Endometrium (tissue), 2 donors: ENCODE data around the gene MED25.

ENCODE experiments used
- FAIRE-seq: peaks from 2 replicates; lab custom pipeline; 2012; peaks lifted over from hg19 to GRCh38; lab: Jason Lieb, UNC
- donor health status: control.
- donor health status: control.

Gene MED25

GRCh38 chr19:49844138-49845095, 26.3 kb downstream of the MED25 start:
- no peak for FAIRE-seq

GRCh38 chr19:49845414-49845813, 27.3 kb downstream of the MED25 start:
- FAIRE-seq = no peak

DNA sequence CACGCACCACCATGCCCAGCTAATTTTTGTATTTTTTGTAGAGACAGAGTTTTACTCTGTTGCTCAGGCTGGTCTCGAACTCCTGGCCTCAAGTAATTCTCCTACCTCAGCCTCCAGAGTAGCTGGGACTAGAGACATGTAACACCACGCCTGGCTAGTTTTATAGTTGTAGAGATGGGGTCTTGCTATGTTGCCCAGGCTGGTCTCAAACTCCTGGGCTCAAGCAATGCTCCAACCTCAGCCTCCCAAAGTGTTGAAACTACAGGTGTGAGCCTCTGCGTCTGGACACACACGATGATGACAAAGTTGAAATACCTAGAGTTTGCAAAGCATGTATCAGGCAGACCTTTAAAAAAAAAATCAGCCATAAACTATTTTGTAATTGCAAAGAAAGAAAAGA, 28.3 kb downstream of the MED25 start:
- no peak for FAIRE-seq

- no peak for FAIRE-seq
These were observed 29.9 kb downstream of the MED25 start for GRCh38 chr19:49847731-49848696.

GRCh38 chr19:49848938-49849337, 30.8 kb downstream of the MED25 start:
- no peak for FAIRE-seq

DNA sequence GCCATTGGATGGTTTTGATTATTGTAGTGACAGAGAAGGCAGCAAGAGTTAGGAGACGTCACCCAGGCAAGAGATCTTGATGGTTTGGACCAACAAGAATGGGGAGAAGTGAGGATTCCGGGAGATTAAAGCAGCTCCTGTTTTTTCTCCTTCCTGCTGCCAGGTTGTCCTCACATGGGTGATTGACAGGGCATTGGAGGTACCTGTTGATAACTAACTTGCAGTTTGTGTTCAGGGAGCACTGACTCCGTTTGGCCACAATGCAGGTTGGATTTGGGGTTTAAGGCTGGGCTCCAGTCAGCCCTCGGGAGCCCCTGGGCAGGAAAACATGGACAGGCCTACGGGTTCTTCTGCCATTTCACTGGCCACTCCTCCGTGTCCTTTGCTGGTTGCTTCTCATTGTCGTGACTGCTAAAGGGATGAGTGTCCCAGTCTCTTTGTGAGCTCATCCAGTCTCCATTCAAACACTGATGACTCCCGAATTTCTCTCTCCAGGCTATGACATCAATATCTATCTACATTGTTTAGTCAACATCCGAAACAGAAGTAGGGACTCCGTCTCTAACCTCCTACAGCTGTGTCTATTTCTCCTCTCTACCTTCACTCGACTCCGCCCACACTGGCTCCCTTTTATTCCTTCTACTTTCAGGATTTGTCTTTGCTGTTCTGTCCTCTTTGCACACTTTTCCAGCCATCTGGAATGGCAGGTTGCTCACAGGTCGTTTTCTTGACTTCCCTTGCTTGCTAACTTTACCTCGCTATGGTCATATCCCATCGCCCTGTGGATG, 31.5 kb downstream of the MED25 start:
- FAIRE-seq = no peak

GRCh38 chr19:49850221-49850486, 32.1 kb downstream of the MED25 start:
- no peak for FAIRE-seq

DNA sequence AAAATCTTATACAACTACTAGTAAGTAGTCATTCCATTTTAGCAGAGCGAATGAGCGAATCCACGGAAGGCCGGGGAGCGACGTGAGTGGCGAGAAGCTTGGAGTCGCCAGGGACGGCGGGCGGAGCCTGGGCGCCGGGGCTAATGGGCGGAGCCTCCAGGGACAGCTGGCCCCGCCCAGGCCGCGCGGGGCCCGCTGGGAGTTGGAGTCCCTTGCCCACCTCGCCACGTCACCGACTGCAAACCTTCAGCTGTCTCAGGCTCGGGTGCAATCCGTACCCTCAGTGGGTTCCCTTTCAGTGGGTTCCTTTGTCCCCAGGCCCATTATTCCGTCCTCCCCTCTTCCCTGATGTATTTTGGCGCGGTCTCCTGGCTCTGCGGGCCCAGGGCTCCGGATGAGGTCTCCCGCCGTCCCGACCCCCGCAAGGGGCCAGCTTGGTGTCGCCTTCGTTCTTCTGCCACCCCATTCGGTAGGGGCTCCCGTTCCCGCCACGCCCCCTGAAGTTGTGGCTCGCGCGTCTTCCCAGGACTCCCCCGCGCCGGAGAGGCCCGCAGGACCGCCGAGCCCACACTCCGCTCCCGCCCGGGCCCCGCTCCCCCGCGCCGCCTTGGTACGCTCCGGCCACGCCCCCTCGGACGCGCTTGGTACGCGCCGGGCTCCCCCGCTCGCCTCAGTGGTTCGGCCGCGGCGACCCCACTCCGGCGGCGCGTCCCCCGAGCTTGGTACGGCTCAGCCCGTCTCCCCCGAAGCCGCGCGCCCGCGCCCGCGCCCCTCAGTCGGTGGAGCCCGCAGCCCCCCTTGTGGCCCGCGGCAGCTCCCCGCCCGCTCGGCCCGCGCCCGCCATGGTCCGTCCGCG, 32.6 kb downstream of the MED25 start, which contains the start of gene PTOV1:
TSS of gene PTOV1 (plus strand) at position 673 of the 856 bp plus-strand sequence.
- no peak for FAIRE-seq

- no peak for FAIRE-seq
These were observed 33.6 kb downstream of the MED25 start for GRCh38 chr19:49851456-49852259.

DNA sequence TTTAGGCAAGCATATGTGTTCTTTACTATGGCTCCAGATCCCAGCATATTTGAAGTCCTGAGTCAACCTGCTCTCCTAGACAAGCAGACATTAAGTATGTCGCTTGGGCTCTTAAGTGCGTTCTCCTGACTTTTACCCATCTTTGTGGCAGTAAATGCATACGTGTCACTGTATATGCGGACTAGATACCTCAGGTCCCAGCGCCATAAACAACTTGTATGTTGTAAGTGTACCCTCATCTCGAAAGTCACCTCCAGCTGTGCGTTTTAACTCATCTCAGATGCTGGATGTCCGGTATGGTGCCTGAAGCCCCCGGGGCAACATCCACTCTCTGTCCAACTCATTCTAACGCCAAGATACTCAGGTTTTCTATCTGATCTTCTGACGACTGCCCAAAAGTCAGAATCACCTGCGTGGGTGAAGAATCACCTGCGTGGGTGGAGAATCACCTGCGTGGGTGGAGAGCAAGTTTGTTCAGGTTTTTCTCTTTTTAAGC, 34.6 kb downstream of the MED25 start:
- FAIRE-seq = no peak

- no peak for FAIRE-seq
These were observed 35.8 kb downstream of the MED25 start for GRCh38 chr19:49853852-49854377.

DNA sequence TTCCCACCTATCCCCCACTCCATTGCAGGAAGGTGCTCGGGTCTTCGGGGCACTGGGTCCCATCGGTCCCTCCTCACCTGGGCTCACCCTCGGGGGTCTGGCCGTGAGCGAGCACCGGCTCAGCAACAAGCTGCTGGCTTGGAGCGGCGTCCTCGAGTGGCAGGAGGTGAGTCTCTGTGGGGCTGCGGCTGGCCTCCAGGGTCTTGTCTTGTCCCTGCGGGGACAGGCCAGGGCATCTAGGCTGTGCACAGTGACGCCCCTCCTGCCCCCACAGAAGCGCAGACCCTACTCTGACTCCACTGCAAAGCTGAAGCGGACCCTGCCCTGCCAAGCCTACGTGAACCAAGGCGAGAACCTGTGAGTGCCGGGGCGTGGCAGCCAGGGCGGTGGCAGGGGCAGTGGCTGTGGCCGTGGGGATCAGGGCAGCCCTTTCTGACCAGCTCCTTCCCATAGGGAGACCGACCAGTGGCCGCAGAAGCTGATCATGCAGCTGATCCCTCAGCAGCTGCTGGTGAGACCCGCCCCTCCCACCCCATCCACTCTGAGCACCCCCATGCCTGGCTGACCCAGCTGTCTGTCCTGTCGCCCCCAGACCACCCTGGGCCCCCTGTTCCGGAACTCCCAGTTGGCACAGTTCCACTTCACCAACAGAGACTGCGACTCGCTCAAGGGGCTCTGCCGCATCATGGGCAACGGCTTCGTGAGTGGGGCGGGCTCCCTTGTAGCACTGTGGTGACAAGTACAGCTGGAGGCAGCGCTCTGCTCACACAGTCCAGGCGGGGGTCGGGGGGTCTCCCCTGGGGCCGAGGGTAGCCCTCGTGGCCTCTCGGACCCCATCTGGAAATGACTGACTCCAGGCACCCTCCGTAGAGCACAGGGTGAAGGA, 36.5 kb downstream of the MED25 start:
- no peak for FAIRE-seq

- FAIRE-seq = no peak
These were observed 37.2 kb downstream of the MED25 start for GRCh38 chr19:49855277-49855675.

DNA sequence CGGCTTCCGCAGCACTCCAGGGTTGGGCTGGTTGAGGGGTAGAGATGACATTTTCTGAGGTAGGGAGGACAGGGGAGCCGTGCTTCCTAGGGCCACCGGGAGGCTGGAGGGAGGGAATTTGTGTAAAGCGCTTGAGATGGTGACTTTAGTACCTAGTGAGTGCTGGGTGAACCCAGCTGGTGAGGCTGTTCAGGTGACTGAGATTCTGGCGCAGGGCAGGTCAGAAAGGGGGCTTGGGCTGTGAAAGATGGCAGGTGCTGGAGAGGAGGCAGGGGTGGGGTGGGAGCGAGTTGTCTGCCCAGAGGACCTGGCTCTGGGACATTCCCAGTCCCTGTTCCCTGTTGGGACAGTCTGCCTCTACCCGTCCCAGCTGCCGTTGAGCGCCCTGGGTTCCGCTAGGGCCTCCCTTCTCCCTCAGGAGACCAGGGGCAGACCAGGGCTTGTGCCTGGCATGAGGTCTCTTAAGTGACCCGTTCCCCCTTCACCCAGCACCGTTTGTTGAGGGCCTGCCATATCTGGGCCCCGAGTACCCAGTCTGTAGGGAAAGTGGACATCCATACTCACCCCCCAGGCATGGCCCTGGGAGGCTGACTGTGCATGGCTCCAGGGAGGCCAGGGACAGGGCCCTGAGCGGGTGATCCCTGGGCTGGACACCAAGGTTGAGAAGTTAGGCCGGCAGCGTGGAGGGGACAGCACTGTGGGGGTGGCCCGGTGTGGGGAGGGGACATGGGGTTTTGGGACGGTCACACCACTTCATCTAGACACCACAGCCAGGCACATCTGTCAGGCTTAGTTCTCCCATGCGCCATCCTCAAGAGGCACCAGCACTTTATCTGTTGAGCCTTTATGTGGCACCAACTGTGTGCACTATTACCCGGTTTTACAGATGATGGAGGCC, 37.8 kb downstream of the MED25 start:
- no peak for FAIRE-seq

DNA sequence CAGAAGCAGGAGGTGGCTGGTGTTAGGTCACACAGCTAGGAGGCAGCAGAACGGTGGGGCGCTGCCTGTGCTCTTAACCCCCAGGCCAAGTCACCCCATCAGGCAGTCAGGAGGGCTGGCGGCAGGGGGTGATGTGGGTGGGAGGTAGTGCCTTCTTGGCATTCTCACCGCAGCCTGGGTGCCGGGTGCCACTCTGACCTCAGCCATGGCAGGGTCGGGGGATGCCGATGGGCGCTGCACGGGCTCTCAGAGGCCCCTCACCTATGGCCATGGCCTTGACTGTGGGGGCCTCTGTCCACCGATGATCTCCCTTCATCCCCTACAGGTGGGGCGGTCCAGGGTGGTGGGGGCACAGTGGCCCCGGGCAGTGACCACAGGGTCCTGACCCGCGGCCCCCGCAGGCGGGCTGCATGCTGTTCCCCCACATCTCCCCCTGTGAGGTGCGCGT, 38.5 kb downstream of the MED25 start:
- no peak for FAIRE-seq

GRCh38 chr19:49857061-49857837, 39.2 kb downstream of the MED25 start:
- FAIRE-seq = no peak

DNA sequence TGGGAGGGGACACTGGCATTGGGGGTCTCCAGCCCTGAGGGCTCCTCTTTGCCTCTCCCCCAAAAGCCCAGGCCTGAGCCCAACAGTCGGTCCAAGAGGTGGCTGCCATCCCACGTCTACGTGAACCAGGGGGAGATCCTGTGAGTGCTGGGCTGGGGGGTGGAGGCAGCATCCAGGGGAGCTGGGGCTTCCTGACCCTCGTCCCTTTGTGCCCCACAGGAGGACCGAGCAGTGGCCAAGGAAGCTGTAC, 39.7 kb downstream of the MED25 start:
- FAIRE-seq = no peak
